Mucosa of descending colon (tissue), 3 donors: ENCODE data around the gene ANHX. TPM values are rescaled to one million over a fixed set of nuclear protein-coding genes. Genes with fewer than 3 reads are reported as not detected.

Source experiments
- ATAC-seq: fragments of 200-7000 bp; cut with Tn5 transposase; one replicate; pipeline ENCODE4 v1.9.1; 2020; ENCODE audit warnings: mild to moderate bottlenecking, moderate library complexity
- DNase-seq, 3 donors: peaks; one replicate each; pipeline ENCODE4 v3.0.0-alpha.2; 2020
- H3K36me3 ChIP-seq: fragments of 200-600 bp; one replicate; pipeline ENCODE4 v1.8.0; 2021; ENCODE audit warnings: low read depth, mild to moderate bottlenecking
- H3K4me1 ChIP-seq: fragments of 200-600 bp; one replicate; pipeline ENCODE4 v1.8.0; 2021; ENCODE audit warnings: low read depth, mild to moderate bottlenecking
- H3K4me3 ChIP-seq: fragments of 200-600 bp; one replicate; pipeline ENCODE4 v1.8.0; 2021; ENCODE audit warnings: mild to moderate bottlenecking
- H3K9me3 ChIP-seq: fragments of 200-600 bp; one replicate; pipeline ENCODE4 v1.8.0; 2021; ENCODE audit warnings: mild to moderate bottlenecking
- CTCF ChIP-seq: fragments of 200-600 bp; IDR thresholded peaks from one replicate; pipeline ENCODE4 v1.8.0; 2022; ENCODE audit warnings: antibody characterized with exemption, mild to moderate bottlenecking
- intact Hi-C, 2 donors: fragments of 100-400 bp; cut with DNase I in 1 of 2; cut with micrococcal nuclease in 1 of 2; formaldehyde crosslinking; loops; one replicate each; pipeline versions ENCODE4 v1.11.0 to v1.11.1; 2022; cut with DNase I, micrococcal nuclease
- total RNA-seq, 3 donors: library from RNA; stranded (reverse); fragmentation: NEBNext Ultra II Directional in 2 of 3; extraction: Animal tissue kit (Norgen Biotek cat#: 25700) in 2 of 3; gene quantifications; one replicate each; pipeline versions ENCODE4 v1.2.1 to v1.2.4, GENCODE V29; 2021 to 2023
- donor health status: DM: no; HTN: no; CAD: no; lungs with moderate emphysema.
- donor health status: DM: no; HTN: no; CAD: no.
- donor health status: DM: no; HTN: yes; CAD: no.

The ANHX gene
- total RNA-seq, 3 donors from 2014 or later = not detected

- TF ChIP-seq CTCF = no peak
- H3K4me3 ChIP-seq = no peak overlapping the region
- no peaks in the 10 kb centered on the region for H3K36me3 ChIP-seq
- DNase-seq (no peak), ATAC-seq (no peak)
- H3K9me3 ChIP-seq = peaks cover 69% of the 10 kb centered on the region
- intact Hi-C loops = no loop called here
- no peaks in the 10 kb centered on the region for H3K4me1 ChIP-seq
These were observed 55.0 kb downstream of the ANHX start for GRCh38 chr12:133180669-133181068.

DNA sequence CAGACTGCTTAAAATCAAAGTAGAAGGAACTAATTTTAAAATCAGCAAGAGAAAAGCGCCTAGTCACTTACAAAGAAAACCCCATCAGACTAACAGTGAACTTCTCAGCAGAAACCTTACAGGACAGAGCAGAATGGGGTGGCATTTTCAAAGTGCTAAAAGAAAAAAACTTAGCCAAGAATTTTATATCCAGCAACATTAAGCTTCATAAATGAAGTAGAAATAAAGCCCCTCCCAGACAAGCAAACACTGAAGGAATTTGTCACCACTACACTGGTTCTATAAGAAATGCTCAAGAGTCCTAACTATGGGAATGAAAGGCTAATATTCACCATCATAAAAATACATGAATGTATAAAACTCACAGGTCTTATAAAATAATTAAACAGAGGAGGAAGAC is 60.8 kb downstream of the ANHX start:
- H3K36me3 ChIP-seq = no peaks in the 10 kb centered on the region
- ATAC-seq (no peak), DNase-seq (no peak)
- no peak for TF ChIP-seq CTCF
- H3K4me3 ChIP-seq = no peak overlapping the region
- no peaks in the 10 kb centered on the region for H3K4me1 ChIP-seq
- peaks cover 89% of the 10 kb centered on the region for H3K9me3 ChIP-seq
- intact Hi-C loops = no loop called here

- Histone ChIP-seq H3K4me1 (no peaks in the 10 kb centered on the region), H3K4me3 (no peak overlapping the region), H3K9me3 (peaks cover 93% of the 10 kb centered on the region), H3K36me3 (no peaks in the 10 kb centered on the region)
- DNase-seq = no peak
- intact Hi-C loops = no loop called here
- no peak for TF ChIP-seq CTCF
- no peak for ATAC-seq
These were observed 63.2 kb downstream of the ANHX start for GRCh38 chr12:133172491-133172890.

Other genes starting within 250 kb of the ANHX start
- gene ZNF26, start 249.5 kb downstream of the ANHX start, total RNA-seq = 10 to 100 TPM in 1 of 3 donors, 1 to 10 TPM in 2; 8.1 to 13.4 (median 8.3) TPM
- gene ZNF84, start 198.4 kb downstream of the ANHX start, total RNA-seq = 10 to 100 TPM; 14.1 to 35.2 (median 21.3) TPM
- gene ZNF140, start 155.0 kb downstream of the ANHX start, total RNA-seq = 10 to 100 TPM; 10.7 to 14.1 (median 12.2) TPM
- gene ZNF891, start 105.6 kb downstream of the ANHX start, total RNA-seq = 1 to 10 TPM; 1.4 to 4.3 (median 2.3) TPM
- 10 to 100 TPM in 1 of 3 donors, 1 to 10 TPM in 2; 5.4 to 13.8 (median 6.1) TPM for gene ZNF10, start 105.2 kb downstream of the ANHX start, total RNA-seq
- 10 to 100 TPM; 13.8 to 19.6 (median 19.4) TPM for gene ZNF268, start 54.4 kb downstream of the ANHX start, total RNA-seq